WTC11 (cell line): Measurements from ENCODE around the gene TSHZ3. TPM values are rescaled to one million over a fixed set of nuclear protein-coding genes. Genes with fewer than 3 reads are reported as not detected.
A peak's percentile ranks its signal among the peaks of the same experiment; 100 is the strongest.

Experiments
- ATAC-seq: fragments of 200-7000 bp; cut with Tn5 transposase; 2 replicates; pipeline ENCODE4 v1.10.0; 2021; ENCODE audit warnings: mild to moderate bottlenecking, moderate library complexity
- CTCF ChIA-PET: fragments of 300-600 bp; sonication (Branson Sonifier 250); formaldehyde crosslinking; loops from one replicate; lab custom pipeline; 2021; ENCODE audit warnings: antibody characterized with exemption; lab: Charles Lee
- POLR2A ChIA-PET: fragments of 350-600 bp; sonication (Branson Sonifier 250); formaldehyde crosslinking; loops from one replicate; lab custom pipeline; 2021; ENCODE audit warnings: antibody characterized with exemption; lab: Charles Lee
- DNase-seq: peaks from one replicate; pipeline ENCODE4 v3.0.0; 2021; ENCODE audit warnings: low spot score
- H3K27ac Mint-ChIP-seq: 2 replicates; pipeline ENCODE4 v1.8.0; 2021; ENCODE audit warnings: mixed read lengths
- H3K27me3 Mint-ChIP-seq: 2 replicates; pipeline ENCODE4 v1.8.0; 2021; ENCODE audit warnings: low read depth, mild to moderate bottlenecking, moderate library complexity, mixed read lengths
- H3K36me3 Mint-ChIP-seq: 2 replicates; pipeline ENCODE4 v1.8.0; 2021; ENCODE audit warnings: mixed read lengths
- H3K4me1 Mint-ChIP-seq: 2 replicates; pipeline ENCODE4 v1.8.0; 2022; ENCODE audit warnings: mixed read lengths
- H3K4me3 Mint-ChIP-seq: 2 replicates; pipeline ENCODE4 v1.8.0; 2021; ENCODE audit warnings: mild to moderate bottlenecking, moderate library complexity, mixed read lengths
- H3K9me3 Mint-ChIP-seq: 2 replicates; pipeline ENCODE4 v1.8.0; 2021; ENCODE audit warnings: mixed read lengths
- ARID4B ChIP-seq: sonication (generic); formaldehyde crosslinking; IDR thresholded peaks from 2 replicates; pipeline ENCODE4 v1.8.0; 2023; ENCODE audit warnings: missing genetic modification reagents, mild to moderate bottlenecking, borderline replicate concordance
- ATF1 ChIP-seq: sonication (generic); formaldehyde crosslinking; IDR thresholded peaks from 2 replicates; pipeline ENCODE4 v1.8.1; 2023; ENCODE audit warnings: mild to moderate bottlenecking, moderate library complexity, missing genetic modification reagents
- CREM ChIP-seq: sonication (generic); formaldehyde crosslinking; IDR thresholded peaks from 2 replicates; pipeline ENCODE4 v1.8.1; 2022; ENCODE audit warnings: mild to moderate bottlenecking, missing genetic modification reagents, moderate library complexity
- E2F4 ChIP-seq: sonication (generic); formaldehyde crosslinking; IDR thresholded peaks from 2 replicates; pipeline ENCODE4 v1.8.1; 2022; ENCODE audit warnings: low read depth, mild to moderate bottlenecking, moderate library complexity, missing genetic modification reagents, borderline replicate concordance
- FOXK1 ChIP-seq: sonication (generic); formaldehyde crosslinking; IDR thresholded peaks from 2 replicates; pipeline ENCODE4 v1.8.0; 2022; ENCODE audit warnings: mild to moderate bottlenecking, moderate library complexity, missing genetic modification reagents
- IRF1 ChIP-seq: sonication (generic); formaldehyde crosslinking; IDR thresholded peaks from 2 replicates; pipeline ENCODE4 v1.8.0; 2023; ENCODE audit warnings: missing genetic modification reagents
- IRF2 ChIP-seq: sonication (generic); formaldehyde crosslinking; IDR thresholded peaks from 2 replicates; pipeline ENCODE4 v1.8.0; 2022; ENCODE audit warnings: low read depth, missing genetic modification reagents, borderline replicate concordance
- KAT7 ChIP-seq: sonication (generic); formaldehyde crosslinking; IDR thresholded peaks from 2 replicates; pipeline ENCODE4 v1.8.1; 2023; ENCODE audit warnings: missing genetic modification reagents, mild to moderate bottlenecking, borderline replicate concordance
- MAX ChIP-seq: sonication (generic); formaldehyde crosslinking; IDR thresholded peaks from 2 replicates; pipeline ENCODE4 v1.8.0; 2022; ENCODE audit warnings: mild to moderate bottlenecking, missing genetic modification reagents
- MYBL2 ChIP-seq: sonication (generic); formaldehyde crosslinking; IDR thresholded peaks from 2 replicates; pipeline ENCODE4 v1.8.1; 2023; ENCODE audit warnings: mild to moderate bottlenecking, moderate library complexity, missing genetic modification reagents
- NFE2L1 ChIP-seq: sonication (generic); formaldehyde crosslinking; IDR thresholded peaks from 2 replicates; pipeline ENCODE4 v1.8.1; 2023; ENCODE audit warnings: missing genetic modification reagents
- NFYB ChIP-seq: sonication (generic); formaldehyde crosslinking; conservative IDR thresholded peaks from 2 replicates; pipeline ENCODE4 v1.8.0; 2022; ENCODE audit warnings: low read depth, missing genetic modification reagents
- NR2C2 ChIP-seq: sonication (generic); formaldehyde crosslinking; IDR thresholded peaks from 2 replicates; pipeline ENCODE4 v1.8.0; 2022; ENCODE audit warnings: mild to moderate bottlenecking, missing genetic modification reagents
- PREB ChIP-seq: sonication (generic); formaldehyde crosslinking; IDR thresholded peaks from 2 replicates; pipeline ENCODE4 v1.8.1; 2022; ENCODE audit warnings: mild to moderate bottlenecking, missing genetic modification reagents, moderate library complexity, borderline replicate concordance
- RORB ChIP-seq: fragments of 250-450 bp; sonication (Bioruptor Pico); IDR thresholded peaks from 2 replicates; pipeline ENCODE4 v1.9.0; 2021; ENCODE audit warnings: mild to moderate bottlenecking
- ZBTB43 ChIP-seq: sonication (generic); formaldehyde crosslinking; IDR thresholded peaks from 2 replicates; pipeline ENCODE4 v1.8.1; 2023; ENCODE audit warnings: mild to moderate bottlenecking, missing genetic modification reagents
- ZNF532 ChIP-seq: fragments of 250-450 bp; sonication (Bioruptor Pico); IDR thresholded peaks from 2 replicates; pipeline ENCODE4 v1.9.0; 2021; ENCODE audit warnings: mild to moderate bottlenecking, borderline replicate concordance
- total RNA-seq: library from RNA; stranded (reverse); gene quantifications from 3 replicates; pipeline ENCODE4 v1.2.3, GENCODE V29; 2021

The TSHZ3 gene
- total RNA-seq, 1 experiment from 2014 or later, result 21.4 TPM

- CTCF ChIA-PET, result interaction anchor here (1.1 to 2.8 kb wide), 5 partner anchors 8 to 894 kb away, joined by 3 to 14 read pairs (median 5); no protein-coding TSS in a partner anchor
- Mint-ChIP-seq H3K4me3 (no peak overlapping the region), H3K9me3 (no peaks in the 10 kb centered on the region), H3K4me1 (peaks cover 83% of the 10 kb centered on the region), H3K27ac (peak overlapping the region; percentile 39; the same call in 1 of the 2 replicates), H3K27me3 (no peaks in the 10 kb centered on the region), H3K36me3 (no peaks in the 10 kb centered on the region)
- TF ChIP-seq NFE2L1, result no peak
- TF ChIP-seq ARID4B, result no peak
- TF ChIP-seq IRF2, result no peak
- TF ChIP-seq E2F4 (CRISPR knock-in tag), result no peak
- no peak for TF ChIP-seq KAT7 (CRISPR knock-in tag)
- TF ChIP-seq PREB (CRISPR knock-in tag), result no peak
- no peak for TF ChIP-seq IRF1 (CRISPR knock-in tag)
- no peak for TF ChIP-seq ZBTB43
- TF ChIP-seq NR2C2, result no peak
- TF ChIP-seq MYBL2, result no peak
- no peak for TF ChIP-seq FOXK1 (CRISPR knock-in tag)
- no peak for TF ChIP-seq ATF1 (CRISPR knock-in tag)
- TF ChIP-seq RORB (CRISPR knock-in tag), result no peak
- TF ChIP-seq CREM (CRISPR knock-in tag), result no peak
- no peak for TF ChIP-seq NFYB (CRISPR knock-in tag)
- TF ChIP-seq MAX, result no peak
- TF ChIP-seq ZNF532 (CRISPR knock-in tag), result no peak
- no peak for ATAC-seq
- POLR2A ChIA-PET, result no interaction called here
- no peak for DNase-seq
Observed at GRCh38 chr19:31330237-31330636, 19.0 kb downstream of the TSHZ3 start.
